ENCODE data around the gene NOS3.

DNA sequence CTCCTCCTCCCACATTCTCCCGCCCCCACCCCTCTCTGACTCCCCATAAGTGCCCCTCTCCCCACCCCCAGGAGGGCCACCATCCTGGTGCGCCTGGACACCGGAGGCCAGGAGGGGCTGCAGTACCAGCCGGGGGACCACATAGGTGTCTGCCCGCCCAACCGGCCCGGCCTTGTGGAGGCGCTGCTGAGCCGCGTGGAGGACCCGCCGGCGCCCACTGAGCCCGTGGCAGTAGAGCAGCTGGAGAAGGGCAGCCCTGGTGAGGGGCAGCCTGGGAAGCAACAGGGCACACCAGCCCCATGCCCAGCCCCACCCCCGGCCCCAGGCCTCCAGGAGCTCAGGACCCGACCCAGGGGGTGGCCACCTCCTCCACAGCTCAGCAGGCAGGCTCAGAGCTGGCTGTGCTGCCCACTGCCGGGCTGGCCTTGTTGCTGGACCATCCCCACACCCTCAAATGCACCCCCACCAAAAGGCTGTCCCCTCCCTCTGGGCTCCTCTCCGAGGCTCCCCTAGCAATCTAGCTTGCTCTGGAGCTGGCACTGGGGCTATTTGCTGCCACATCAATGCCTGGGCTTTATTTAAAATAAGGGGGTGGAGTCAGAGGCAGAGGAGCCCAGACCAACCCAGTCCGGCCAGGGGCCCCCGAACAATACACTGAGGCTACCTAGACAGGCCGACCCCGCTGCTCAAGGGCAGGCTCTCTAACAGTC lies 18.7 kb downstream of the NOS3 start:
- TF ChIP-seq, protein P1, sequence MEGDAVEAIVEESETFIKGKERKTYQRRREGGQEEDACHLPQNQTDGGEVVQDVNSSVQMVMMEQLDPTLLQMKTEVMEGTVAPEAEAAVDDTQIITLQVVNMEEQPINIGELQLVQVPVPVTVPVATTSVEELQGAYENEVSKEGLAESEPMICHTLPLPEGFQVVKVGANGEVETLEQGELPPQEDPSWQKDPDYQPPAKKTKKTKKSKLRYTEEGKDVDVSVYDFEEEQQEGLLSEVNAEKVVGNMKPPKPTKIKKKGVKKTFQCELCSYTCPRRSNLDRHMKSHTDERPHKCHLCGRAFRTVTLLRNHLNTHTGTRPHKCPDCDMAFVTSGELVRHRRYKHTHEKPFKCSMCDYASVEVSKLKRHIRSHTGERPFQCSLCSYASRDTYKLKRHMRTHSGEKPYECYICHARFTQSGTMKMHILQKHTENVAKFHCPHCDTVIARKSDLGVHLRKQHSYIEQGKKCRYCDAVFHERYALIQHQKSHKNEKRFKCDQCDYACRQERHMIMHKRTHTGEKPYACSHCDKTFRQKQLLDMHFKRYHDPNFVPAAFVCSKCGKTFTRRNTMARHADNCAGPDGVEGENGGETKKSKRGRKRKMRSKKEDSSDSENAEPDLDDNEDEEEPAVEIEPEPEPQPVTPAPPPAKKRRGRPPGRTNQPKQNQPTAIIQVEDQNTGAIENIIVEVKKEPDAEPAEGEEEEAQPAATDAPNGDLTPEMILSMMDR (IDR thresholded peaks at IDR 0.05 in 8 of 11, conservative IDR thresholded peaks at IDR 0.05 in 3 of 11) = no peak
- TF ChIP-seq POLR2A (IDR thresholded peaks at IDR 0.05) = no peak

Measured in spleen (tissue), 7 donors.